ENCODE results near the gene SLC11A2. TPM values are rescaled to one million over a fixed set of nuclear protein-coding genes. Genes with fewer than 3 reads are reported as not detected.

SLC11A2 gene
- total RNA-seq, 1 experiment from 2014 or later, result 38.7 TPM

- ChIA-PET CTCF (no interaction called here), RAD21 (ENCODE audit: low non-redundant PET in 1 of 2, low total read pairs in 2 of 2, uncharacterized antibody in 2 of 2, unreplicated experiment in 2 of 2) (no interaction called here), POLR2A (no interaction called here)
- Histone ChIP-seq H3K9me2 (ENCODE audit: insufficient read depth) (no peaks in the 10 kb centered on the region), H3K4me3 (replicated peaks in 1 of 2; ENCODE audit: low read depth in 1 of 2, low read length in 2 of 2) (no peak overlapping the region), H3K4me2 (ENCODE audit: low read length) (no peak overlapping the region), H2AFZ (ENCODE audit: low read depth, low read length, poor library complexity, severe bottlenecking) (no peak overlapping the region), H3K27ac (ENCODE audit: low read depth, low read length) (no peak overlapping the region), H3K36me3 (ENCODE audit: control insufficient read depth in 1 of 2, insufficient read depth in 2 of 2, low read length in 2 of 2) (no peaks in the 10 kb centered on the region), H3K79me2 (ENCODE audit: insufficient read depth, low read length) (no peaks in the 10 kb centered on the region), H3K9me3 (ENCODE audit: control insufficient read depth in 1 of 2, insufficient read depth in 1 of 2, low read depth in 1 of 2, low read length in 2 of 2) (no peaks in the 10 kb centered on the region), H4K20me1 (ENCODE audit: insufficient read depth) (no peaks in the 10 kb centered on the region), H3K4me1 (ENCODE audit: control insufficient read depth in 1 of 2, insufficient read depth in 2 of 2, low read length in 2 of 2) (no peaks in the 10 kb centered on the region), H3K27me3 (ENCODE audit: insufficient read depth, low read length) (no peaks in the 10 kb centered on the region), H3K9ac (ENCODE audit: low read length) (no peak overlapping the region)
- intact Hi-C loops (cut with micrococcal nuclease), result no loop called here
- no peak for DNase-seq (ENCODE audit: low read depth, low spot score)
- no peak for ATAC-seq
- TF ChIP-seq ZNF274 (IDR thresholded peaks at IDR 0.05; ENCODE audit: low read depth, low read length) (no peak), CTCF (IDR thresholded peaks at IDR 0.05 in 2 of 3, conservative IDR thresholded peaks at IDR 0.05 in 1 of 3; ENCODE audit: borderline replicate concordance in 1 of 3, insufficient read depth in 1 of 3, low read depth in 2 of 3, low read length in 2 of 3) (no peak), YY1 (IDR thresholded peaks at IDR 0.05; ENCODE audit: extremely low read depth, insufficient replicate concordance, low read depth, low read length) (no peak), EZH2 (IDR thresholded peaks at IDR 0.05) (no peak), ATF3 (IDR thresholded peaks at IDR 0.05) (no peak), FOSL1 (IDR thresholded peaks at IDR 0.05; ENCODE audit: low read depth) (no peak), POLR2A (IDR thresholded peaks at IDR 0.05; ENCODE audit: borderline replicate concordance, extremely low read depth, insufficient read depth, insufficient read length) (no peak), EZH2phosphoT487 (IDR thresholded peaks at IDR 0.05; ENCODE audit: borderline replicate concordance) (no peak), EGR1 (IDR thresholded peaks at IDR 0.05; ENCODE audit: low read depth) (no peak), REST (IDR thresholded peaks at IDR 0.05; ENCODE audit: low read depth) (no peak), JUND (IDR thresholded peaks at IDR 0.05) (no peak), RAD21 (IDR thresholded peaks at IDR 0.05; ENCODE audit: low read depth) (no peak), SP1 (IDR thresholded peaks at IDR 0.05; ENCODE audit: low read depth) (no peak), ZBTB33 (IDR thresholded peaks at IDR 0.05; ENCODE audit: extremely low read depth, insufficient replicate concordance, low read length) (no peak), MAX (IDR thresholded peaks at IDR 0.05) (no peak), SRF (IDR thresholded peaks at IDR 0.05; ENCODE audit: low read depth) (no peak), ZFX (IDR thresholded peaks at IDR 0.05) (no peak), CBX3 (IDR thresholded peaks at IDR 0.05; ENCODE audit: low read depth) (no peak), SIN3A (IDR thresholded peaks at IDR 0.05; ENCODE audit: low read depth) (no peak), POLR2AphosphoS5 (IDR thresholded peaks at IDR 0.05; ENCODE audit: low read depth, low read length) (no peak)
- BruUV-seq (replicated peaks), result no TSS peak
Measured at GRCh38 chr12:50933459-50934124, 92.6 kb downstream of the SLC11A2 start.
